ENCODE results near the gene CATSPERD.
"Not testable (repeated sequence)": the region's sequence is repeated elsewhere in the genome, so short reads cannot be mapped to it uniquely, and the experiment has no call there.

Gene CATSPERD

DNA sequence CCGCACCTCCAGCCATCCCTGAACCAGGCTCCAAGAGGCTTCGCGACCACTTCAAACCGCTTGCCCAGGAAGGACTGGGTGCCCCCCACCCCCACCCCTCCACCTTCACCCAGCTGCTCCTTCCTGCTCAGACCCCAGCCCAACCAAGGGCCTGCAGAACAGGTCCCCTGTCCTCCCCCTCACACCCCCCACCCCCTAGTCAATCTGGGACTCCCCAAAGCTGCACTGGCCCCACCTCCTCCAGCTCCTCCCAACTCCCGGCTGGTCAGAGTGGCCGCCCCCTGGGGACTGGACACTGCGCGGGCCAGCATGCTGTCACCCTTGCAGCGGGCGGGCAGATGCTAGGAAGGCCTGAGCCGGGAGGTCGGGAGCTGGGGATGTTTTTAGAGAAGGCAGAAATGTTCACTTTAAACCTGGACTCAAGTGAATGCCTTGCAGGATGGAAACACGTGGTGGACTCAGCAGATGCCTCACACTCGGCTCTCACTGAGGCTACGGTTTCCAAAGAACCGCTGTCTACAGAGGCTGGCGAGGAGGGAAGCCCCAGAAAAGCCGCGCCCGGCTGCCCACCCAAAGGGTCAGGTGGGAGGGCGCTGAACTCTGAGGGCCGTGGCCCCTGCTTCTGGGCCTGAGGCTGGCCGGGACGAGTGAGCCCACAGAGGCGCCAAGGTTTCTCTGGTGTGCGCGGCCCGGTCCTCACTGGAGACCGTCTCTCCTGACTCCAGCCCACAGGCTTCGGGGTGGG lies 22.4 kb upstream of the CATSPERD start:
- H3K9me3 ChIP-seq = no peaks in the 10 kb centered on the region
- no peak overlapping the region for H3K4me3 ChIP-seq (ENCODE audit: low read depth in 1 of 2, low read length in 1 of 2)
- no peak overlapping the region for H3K27ac ChIP-seq
- H3K4me1 ChIP-seq (ENCODE audit: control insufficient read depth in 1 of 2, insufficient read depth in 1 of 2, low read depth in 1 of 2, low read length in 1 of 2) = no peaks in the 10 kb centered on the region
- H3K27me3 ChIP-seq = no peaks in the 10 kb centered on the region
- peaks cover 74% of the 10 kb centered on the region for H3K36me3 ChIP-seq
- TF ChIP-seq, protein P1, sequence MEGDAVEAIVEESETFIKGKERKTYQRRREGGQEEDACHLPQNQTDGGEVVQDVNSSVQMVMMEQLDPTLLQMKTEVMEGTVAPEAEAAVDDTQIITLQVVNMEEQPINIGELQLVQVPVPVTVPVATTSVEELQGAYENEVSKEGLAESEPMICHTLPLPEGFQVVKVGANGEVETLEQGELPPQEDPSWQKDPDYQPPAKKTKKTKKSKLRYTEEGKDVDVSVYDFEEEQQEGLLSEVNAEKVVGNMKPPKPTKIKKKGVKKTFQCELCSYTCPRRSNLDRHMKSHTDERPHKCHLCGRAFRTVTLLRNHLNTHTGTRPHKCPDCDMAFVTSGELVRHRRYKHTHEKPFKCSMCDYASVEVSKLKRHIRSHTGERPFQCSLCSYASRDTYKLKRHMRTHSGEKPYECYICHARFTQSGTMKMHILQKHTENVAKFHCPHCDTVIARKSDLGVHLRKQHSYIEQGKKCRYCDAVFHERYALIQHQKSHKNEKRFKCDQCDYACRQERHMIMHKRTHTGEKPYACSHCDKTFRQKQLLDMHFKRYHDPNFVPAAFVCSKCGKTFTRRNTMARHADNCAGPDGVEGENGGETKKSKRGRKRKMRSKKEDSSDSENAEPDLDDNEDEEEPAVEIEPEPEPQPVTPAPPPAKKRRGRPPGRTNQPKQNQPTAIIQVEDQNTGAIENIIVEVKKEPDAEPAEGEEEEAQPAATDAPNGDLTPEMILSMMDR (IDR thresholded peaks at IDR 0.05) = no peak

DNA sequence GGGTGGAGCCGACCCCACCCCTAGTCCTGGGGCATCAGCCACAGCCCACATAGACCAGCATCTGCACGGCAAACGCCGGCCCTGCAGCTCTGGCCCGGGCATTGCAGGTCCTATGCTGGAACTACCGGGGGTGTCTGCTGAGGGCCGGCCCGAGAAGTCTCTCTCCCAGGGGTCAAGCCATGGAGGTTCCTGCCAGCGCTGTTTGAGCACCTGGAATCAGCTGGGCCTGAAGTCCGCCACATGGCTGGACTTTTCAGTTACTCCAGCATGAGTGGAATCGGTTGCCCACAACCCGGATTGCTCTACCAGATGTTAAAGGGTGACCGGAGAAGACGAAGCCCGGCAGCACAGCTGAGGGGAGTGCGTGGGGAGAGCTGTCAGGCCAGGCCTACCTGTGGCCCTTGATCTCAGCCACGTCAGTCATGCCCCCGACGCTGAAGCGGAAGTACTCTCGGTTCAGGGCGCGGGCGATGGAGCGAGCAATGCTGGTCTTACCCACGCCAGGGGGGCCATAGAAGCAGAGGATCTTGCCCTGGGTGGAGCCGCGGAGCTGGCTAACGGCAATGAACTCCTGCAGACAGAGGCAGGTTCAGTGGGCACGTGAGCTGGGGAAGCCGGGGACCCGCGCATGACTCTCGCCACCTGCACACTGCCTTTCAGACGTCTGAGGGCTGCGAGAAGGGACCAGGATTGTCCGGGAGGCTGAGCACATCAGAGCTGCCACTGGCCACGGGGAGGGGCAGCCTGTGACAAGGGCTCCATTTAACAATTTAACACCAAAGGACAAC lies 21.6 kb upstream of the CATSPERD start:
- TF ChIP-seq, protein P1 (IDR thresholded peaks at IDR 0.05) = no peak
- H3K4me1 ChIP-seq (ENCODE audit: control insufficient read depth in 1 of 2, insufficient read depth in 1 of 2, low read depth in 1 of 2, low read length in 1 of 2) = no peaks in the 10 kb centered on the region
- no peaks in the 10 kb centered on the region for H3K9me3 ChIP-seq
- no peak overlapping the region for H3K4me3 ChIP-seq (ENCODE audit: low read depth in 1 of 2, low read length in 1 of 2)
- peaks cover 74% of the 10 kb centered on the region for H3K36me3 ChIP-seq
- no peaks in the 10 kb centered on the region for H3K27me3 ChIP-seq
- H3K27ac ChIP-seq = no peak overlapping the region

DNA sequence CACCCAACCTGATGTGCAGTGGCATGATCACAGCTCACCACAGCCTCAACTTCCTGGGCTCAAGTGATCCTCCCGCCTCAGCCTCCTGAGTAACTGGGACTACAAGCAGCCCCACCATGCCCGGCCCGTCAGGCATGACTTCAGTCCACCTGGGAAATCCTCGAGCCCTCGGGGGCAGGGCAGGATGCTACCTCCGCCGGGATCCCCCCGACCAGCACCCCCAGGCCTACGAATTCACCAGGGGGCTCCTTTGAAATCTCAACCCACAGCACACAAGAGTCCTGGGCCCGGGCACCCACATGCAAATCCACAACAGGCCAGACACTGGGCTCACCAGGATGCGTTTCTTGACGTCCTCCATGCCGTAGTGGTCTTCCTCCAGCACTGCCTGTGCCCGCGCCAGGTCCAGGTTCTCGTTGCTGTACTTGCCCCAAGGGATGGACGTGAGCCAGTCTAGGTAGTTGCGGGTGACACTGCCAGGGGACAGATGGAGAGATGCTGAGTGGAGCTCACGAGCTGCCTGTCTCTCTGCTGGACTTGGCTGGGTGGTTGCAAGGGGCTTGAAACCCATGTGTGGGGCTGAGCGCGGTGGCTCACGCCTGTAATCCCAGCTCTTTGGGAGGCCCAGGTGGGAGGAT lies 19.9 kb upstream of the CATSPERD start:
- peaks cover 68% of the 10 kb centered on the region for H3K36me3 ChIP-seq
- no peaks in the 10 kb centered on the region for H3K9me3 ChIP-seq
- H3K4me3 ChIP-seq (ENCODE audit: low read depth in 1 of 2, low read length in 1 of 2) = no peak overlapping the region
- no peak overlapping the region for H3K27ac ChIP-seq
- TF ChIP-seq, protein P1 (IDR thresholded peaks at IDR 0.05) = no peak
- no peaks in the 10 kb centered on the region for H3K27me3 ChIP-seq
- no peaks in the 10 kb centered on the region for H3K4me1 ChIP-seq (ENCODE audit: control insufficient read depth in 1 of 2, insufficient read depth in 1 of 2, low read depth in 1 of 2, low read length in 1 of 2)

DNA sequence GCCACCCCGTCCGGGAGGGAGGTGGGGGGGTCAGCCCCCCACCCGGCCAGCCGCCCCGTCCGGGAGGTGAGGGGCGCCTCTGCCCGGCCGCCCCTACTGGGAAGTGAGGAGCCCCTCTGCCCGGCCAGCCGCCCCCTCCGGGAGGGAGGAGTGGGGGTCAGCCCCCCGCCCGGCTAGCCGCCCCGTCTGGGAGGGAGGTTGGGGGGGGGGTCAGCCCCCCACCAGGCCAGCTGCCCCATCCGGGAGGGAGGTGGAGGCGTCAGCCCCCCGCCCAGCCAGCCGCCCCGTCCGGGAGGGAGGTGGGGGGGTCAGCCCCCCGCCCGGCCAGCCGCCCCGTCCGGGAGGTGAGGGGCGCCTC lies 18.4 kb upstream of the CATSPERD start:
- H3K36me3 ChIP-seq = peaks cover 68% of the 10 kb centered on the region
- H3K4me1 ChIP-seq (ENCODE audit: control insufficient read depth in 1 of 2, insufficient read depth in 1 of 2, low read depth in 1 of 2, low read length in 1 of 2); H3K27ac ChIP-seq; H3K9me3 ChIP-seq; H3K27me3 ChIP-seq; H3K4me3 ChIP-seq (ENCODE audit: low read depth in 1 of 2, low read length in 1 of 2): not testable (repeated sequence)

DNA sequence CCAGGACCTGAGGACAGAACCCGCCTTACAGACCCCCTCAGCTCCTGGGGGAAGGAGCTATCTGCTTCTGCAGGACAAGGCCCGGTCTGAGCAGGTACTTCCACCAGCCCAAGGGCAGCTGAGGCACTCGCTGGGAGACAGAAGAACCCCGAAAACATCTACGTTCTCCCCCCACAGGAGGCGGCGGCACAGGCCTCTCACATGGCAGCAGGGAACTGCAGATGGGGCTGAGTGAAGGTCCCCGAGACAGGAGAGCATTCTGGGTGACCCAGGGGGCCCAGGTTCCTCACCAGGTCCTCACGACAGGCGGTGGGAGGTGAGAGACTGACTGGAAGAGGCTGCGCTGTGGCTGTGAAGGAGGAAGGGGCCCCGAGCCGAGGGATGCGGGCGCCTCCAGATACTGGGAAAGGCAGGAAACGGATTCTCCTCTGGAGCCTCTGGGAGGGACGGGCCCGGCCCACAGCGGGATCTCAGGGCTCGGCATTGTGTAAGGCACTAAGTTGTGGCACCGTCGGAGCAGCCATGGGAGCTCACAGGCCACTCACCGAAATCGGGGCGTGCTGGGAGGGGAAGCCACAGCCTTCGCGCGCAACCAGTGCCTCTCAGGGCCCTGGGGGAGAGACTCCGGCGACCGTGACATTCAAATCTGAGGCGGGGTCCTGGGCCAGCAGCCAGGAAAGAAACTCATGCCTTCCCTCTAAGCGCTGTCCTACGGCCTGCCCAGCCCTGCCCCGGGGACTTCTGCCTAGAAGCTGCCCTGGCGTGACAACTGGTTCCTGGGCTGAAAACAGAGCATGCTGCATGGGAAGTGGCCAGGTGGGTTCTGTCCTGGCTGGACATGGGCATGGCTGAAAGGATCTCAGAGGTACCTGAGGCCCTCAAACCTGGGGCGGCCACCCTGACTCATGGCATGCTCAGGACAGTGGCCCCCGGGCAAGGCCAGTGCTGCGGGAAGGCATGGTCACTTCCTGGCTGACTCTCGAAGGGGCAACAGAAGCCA lies 16.3 kb upstream of the CATSPERD start:
- H3K27ac ChIP-seq = no peak overlapping the region
- peaks cover 66% of the 10 kb centered on the region for H3K36me3 ChIP-seq
- H3K9me3 ChIP-seq = no peaks in the 10 kb centered on the region
- no peak overlapping the region for H3K4me3 ChIP-seq (ENCODE audit: low read depth in 1 of 2, low read length in 1 of 2)
- no peaks in the 10 kb centered on the region for H3K27me3 ChIP-seq
- TF ChIP-seq, protein P1 (IDR thresholded peaks at IDR 0.05) = no peak
- no peaks in the 10 kb centered on the region for H3K4me1 ChIP-seq (ENCODE audit: control insufficient read depth in 1 of 2, insufficient read depth in 1 of 2, low read depth in 1 of 2, low read length in 1 of 2)

All from neutrophil (primary cell).